HCT116 (cell line): Measurements from ENCODE around the gene PCCA.

Source experiments
- CEBPB ChIP-seq: IDR thresholded peaks from 2 replicates; pipeline ENCODE4 v1.6.1; 2012; ENCODE audit warnings: low read depth
- EZH2 ChIP-seq: fragments of 200-600 bp; sonication (generic); IDR thresholded peaks from 2 replicates; pipeline ENCODE4 v1.6.1; 2017; ENCODE audit warnings: antibody characterized with exemption, mixed run types
- EZH2phosphoT487 ChIP-seq: fragments of 200-600 bp; IDR thresholded peaks from 2 replicates; pipeline ENCODE4 v1.6.1; 2018; ENCODE audit warnings: antibody characterized with exemption, borderline replicate concordance
- POLR2A ChIP-seq: IDR thresholded peaks from 2 replicates; pipeline ENCODE4 v1.7.0; 2011; ENCODE audit warnings: borderline replicate concordance; ENCODE audit not compliant: insufficient read depth, insufficient read length; ENCODE audit errors: extremely low read depth
- POLR2AphosphoS5 ChIP-seq: IDR thresholded peaks from 2 replicates; pipeline ENCODE4 v1.6.1; 2011; ENCODE audit warnings: mild to moderate bottlenecking, low read depth, low read length, moderate library complexity
- RAD21 ChIP-seq: IDR thresholded peaks from 2 replicates; pipeline ENCODE4 v1.6.1; 2012; ENCODE audit warnings: low read depth, mild to moderate bottlenecking
- REST ChIP-seq: IDR thresholded peaks from 2 replicates; pipeline ENCODE4 v1.6.1; 2012; ENCODE audit warnings: low read depth
- SRF ChIP-seq: IDR thresholded peaks from 2 replicates; pipeline ENCODE4 v1.6.1; 2012; ENCODE audit warnings: low read depth
- TCF7L2 ChIP-seq: IDR thresholded peaks from 2 replicates; pipeline ENCODE4 v1.7.0; 2011; ENCODE audit warnings: borderline replicate concordance, inconsistent platforms; ENCODE audit not compliant: insufficient read depth, insufficient read length; ENCODE audit errors: extremely low read depth
- YY1 ChIP-seq: IDR thresholded peaks from 2 replicates; pipeline ENCODE4 v1.6.1; 2011; ENCODE audit warnings: low read length, low read depth, moderate library complexity, mild to moderate bottlenecking; ENCODE audit not compliant: insufficient replicate concordance; ENCODE audit errors: extremely low read depth
- ZFX ChIP-seq: fragments of 450-650 bp; IDR thresholded peaks from 2 replicates; pipeline ENCODE4 v1.6.1; 2017
- ZNF274 ChIP-seq: fragments of 200-500 bp; sonication (Bioruptor generic); IDR thresholded peaks from 2 replicates; pipeline ENCODE4 v1.6.1; 2014; ENCODE audit warnings: mild to moderate bottlenecking, low read depth, low read length, inconsistent platforms
- TF ChIP-seq, protein P1 (sequence below), 3 experiments: fragments of 200-600 bp in 1 of 3; sonication (generic) in 1 of 3; IDR thresholded peaks in 2 of 3; conservative IDR thresholded peaks in 1 of 3; 2 replicates each; pipeline ENCODE4 v1.5.1; 2012 to 2017; ENCODE audit warnings: low read depth in 2 of 3, low read length in 2 of 3, antibody characterized with exemption in 1 of 3, borderline replicate concordance in 1 of 3, control low read depth in 1 of 3, mild to moderate bottlenecking in 1 of 3, mixed read lengths in 1 of 3, mixed run types in 1 of 3, moderate library complexity in 1 of 3; ENCODE audit not compliant: insufficient read depth in 1 of 3

GRCh38 chr13:100130930-100131511 lies 42.1 kb downstream of the PCCA start:
- no peak for TF ChIP-seq ZFX
- TF ChIP-seq POLR2A: no peak
- TF ChIP-seq YY1: no peak
- TF ChIP-seq, protein P1, sequence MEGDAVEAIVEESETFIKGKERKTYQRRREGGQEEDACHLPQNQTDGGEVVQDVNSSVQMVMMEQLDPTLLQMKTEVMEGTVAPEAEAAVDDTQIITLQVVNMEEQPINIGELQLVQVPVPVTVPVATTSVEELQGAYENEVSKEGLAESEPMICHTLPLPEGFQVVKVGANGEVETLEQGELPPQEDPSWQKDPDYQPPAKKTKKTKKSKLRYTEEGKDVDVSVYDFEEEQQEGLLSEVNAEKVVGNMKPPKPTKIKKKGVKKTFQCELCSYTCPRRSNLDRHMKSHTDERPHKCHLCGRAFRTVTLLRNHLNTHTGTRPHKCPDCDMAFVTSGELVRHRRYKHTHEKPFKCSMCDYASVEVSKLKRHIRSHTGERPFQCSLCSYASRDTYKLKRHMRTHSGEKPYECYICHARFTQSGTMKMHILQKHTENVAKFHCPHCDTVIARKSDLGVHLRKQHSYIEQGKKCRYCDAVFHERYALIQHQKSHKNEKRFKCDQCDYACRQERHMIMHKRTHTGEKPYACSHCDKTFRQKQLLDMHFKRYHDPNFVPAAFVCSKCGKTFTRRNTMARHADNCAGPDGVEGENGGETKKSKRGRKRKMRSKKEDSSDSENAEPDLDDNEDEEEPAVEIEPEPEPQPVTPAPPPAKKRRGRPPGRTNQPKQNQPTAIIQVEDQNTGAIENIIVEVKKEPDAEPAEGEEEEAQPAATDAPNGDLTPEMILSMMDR (IDR thresholded peaks at IDR 0.05 in 2 of 3, conservative IDR thresholded peaks at IDR 0.05 in 1 of 3; ENCODE audit: borderline replicate concordance in 1 of 3, insufficient read depth in 1 of 3, low read depth in 2 of 3, low read length in 2 of 3): no peak
- no peak for TF ChIP-seq RAD21
- TF ChIP-seq SRF: no peak
- TF ChIP-seq TCF7L2: no peak
- TF ChIP-seq CEBPB: no peak
- no peak for TF ChIP-seq EZH2
- TF ChIP-seq EZH2phosphoT487: no peak
- no peak for TF ChIP-seq REST
- TF ChIP-seq ZNF274: no peak
- no peak for TF ChIP-seq POLR2AphosphoS5
